DOHH2 (cell line): ENCODE measurements around the gene NFKB1.

ENCODE experiments used
- CTCF ChIP-seq: fragments of 200-600 bp; sonication (generic); IDR thresholded peaks from one replicate; pipeline ENCODE4 v1.5.1; 2014; ENCODE audit warnings: antibody characterized with exemption, mild to moderate bottlenecking, low read depth, low read length; ENCODE audit not compliant: poor library complexity, severe bottlenecking
- EZH2phosphoT487 ChIP-seq: fragments of 200-600 bp; sonication (generic); IDR thresholded peaks from 2 replicates; pipeline ENCODE4 v1.6.1; 2017; ENCODE audit warnings: borderline replicate concordance, mild to moderate bottlenecking, antibody characterized with exemption, low read length, moderate library complexity, mixed read lengths

GRCh38 chr4:102566426-102566825 is 65.3 kb downstream of the NFKB1 start:
- TF ChIP-seq CTCF (no peak), EZH2phosphoT487 (no peak)
